ENCODE measurements around the gene MS4A8.

Gene MS4A8

DNA sequence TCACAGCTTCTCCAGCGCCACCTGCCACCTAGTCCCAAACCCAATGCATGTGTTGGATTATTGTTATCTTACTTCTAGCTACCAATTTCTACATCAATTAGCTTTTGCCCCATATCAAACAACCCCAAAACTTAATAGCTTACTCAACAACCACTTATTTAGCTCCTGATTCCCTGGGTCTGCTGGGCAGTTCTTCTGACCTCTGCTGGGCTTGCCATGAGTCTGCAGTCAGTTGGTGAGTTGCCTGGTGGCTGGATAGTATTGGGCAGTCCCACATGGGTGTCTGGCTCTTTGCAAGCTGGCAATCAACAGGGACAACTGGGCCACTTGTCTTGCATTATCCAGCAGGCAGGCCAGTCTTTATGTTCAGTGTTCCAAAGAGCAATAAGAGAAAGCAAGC lies 43.6 kb downstream of the MS4A8 start:
- TF ChIP-seq CREB1 (IDR thresholded peaks at IDR 0.05; ENCODE audit: low read depth) (no peak), EGR1 (IDR thresholded peaks at IDR 0.05) (no peak), TEAD4 (IDR thresholded peaks at IDR 0.05) (no peak), RAD21 (IDR thresholded peaks at IDR 0.05; ENCODE audit: low read depth) (no peak), MAX (IDR thresholded peaks at IDR 0.05) (no peak), TCF12 (IDR thresholded peaks at IDR 0.05; ENCODE audit: low read depth) (no peak), EP300 (IDR thresholded peaks at IDR 0.05; ENCODE audit: borderline replicate concordance) (no peak), ZBTB7A (IDR thresholded peaks at IDR 0.05; ENCODE audit: low read depth) (no peak)
- TF ChIP-seq, protein P1, sequence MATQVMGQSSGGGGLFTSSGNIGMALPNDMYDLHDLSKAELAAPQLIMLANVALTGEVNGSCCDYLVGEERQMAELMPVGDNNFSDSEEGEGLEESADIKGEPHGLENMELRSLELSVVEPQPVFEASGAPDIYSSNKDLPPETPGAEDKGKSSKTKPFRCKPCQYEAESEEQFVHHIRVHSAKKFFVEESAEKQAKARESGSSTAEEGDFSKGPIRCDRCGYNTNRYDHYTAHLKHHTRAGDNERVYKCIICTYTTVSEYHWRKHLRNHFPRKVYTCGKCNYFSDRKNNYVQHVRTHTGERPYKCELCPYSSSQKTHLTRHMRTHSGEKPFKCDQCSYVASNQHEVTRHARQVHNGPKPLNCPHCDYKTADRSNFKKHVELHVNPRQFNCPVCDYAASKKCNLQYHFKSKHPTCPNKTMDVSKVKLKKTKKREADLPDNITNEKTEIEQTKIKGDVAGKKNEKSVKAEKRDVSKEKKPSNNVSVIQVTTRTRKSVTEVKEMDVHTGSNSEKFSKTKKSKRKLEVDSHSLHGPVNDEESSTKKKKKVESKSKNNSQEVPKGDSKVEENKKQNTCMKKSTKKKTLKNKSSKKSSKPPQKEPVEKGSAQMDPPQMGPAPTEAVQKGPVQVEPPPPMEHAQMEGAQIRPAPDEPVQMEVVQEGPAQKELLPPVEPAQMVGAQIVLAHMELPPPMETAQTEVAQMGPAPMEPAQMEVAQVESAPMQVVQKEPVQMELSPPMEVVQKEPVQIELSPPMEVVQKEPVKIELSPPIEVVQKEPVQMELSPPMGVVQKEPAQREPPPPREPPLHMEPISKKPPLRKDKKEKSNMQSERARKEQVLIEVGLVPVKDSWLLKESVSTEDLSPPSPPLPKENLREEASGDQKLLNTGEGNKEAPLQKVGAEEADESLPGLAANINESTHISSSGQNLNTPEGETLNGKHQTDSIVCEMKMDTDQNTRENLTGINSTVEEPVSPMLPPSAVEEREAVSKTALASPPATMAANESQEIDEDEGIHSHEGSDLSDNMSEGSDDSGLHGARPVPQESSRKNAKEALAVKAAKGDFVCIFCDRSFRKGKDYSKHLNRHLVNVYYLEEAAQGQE (IDR thresholded peaks at IDR 0.05; ENCODE audit: low read depth): no peak

GRCh38 chr11:60744114-60744513 lies 44.7 kb downstream of the MS4A8 start:
- TF ChIP-seq EP300 (IDR thresholded peaks at IDR 0.05; ENCODE audit: borderline replicate concordance) (no peak), TAF1 (IDR thresholded peaks at IDR 0.05; ENCODE audit: low read depth) (no peak), NFIC (IDR thresholded peaks at IDR 0.05) (no peak), EGR1 (IDR thresholded peaks at IDR 0.05) (no peak), YY1 (IDR thresholded peaks at IDR 0.05; ENCODE audit: low read depth) (no peak), MAX (IDR thresholded peaks at IDR 0.05) (no peak), TEAD4 (IDR thresholded peaks at IDR 0.05) (no peak), TCF12 (IDR thresholded peaks at IDR 0.05; ENCODE audit: low read depth) (no peak), ZBTB7A (IDR thresholded peaks at IDR 0.05; ENCODE audit: low read depth) (no peak), FOXM1 (IDR thresholded peaks at IDR 0.05; ENCODE audit: borderline replicate concordance, low read depth) (no peak), CEBPB (IDR thresholded peaks at IDR 0.05) (no peak), CREB1 (IDR thresholded peaks at IDR 0.05; ENCODE audit: low read depth) (no peak), RAD21 (IDR thresholded peaks at IDR 0.05; ENCODE audit: low read depth) (no peak)
- TF ChIP-seq, protein P1 (IDR thresholded peaks at IDR 0.05; ENCODE audit: low read depth): no peak
- TF ChIP-seq, protein P2, sequence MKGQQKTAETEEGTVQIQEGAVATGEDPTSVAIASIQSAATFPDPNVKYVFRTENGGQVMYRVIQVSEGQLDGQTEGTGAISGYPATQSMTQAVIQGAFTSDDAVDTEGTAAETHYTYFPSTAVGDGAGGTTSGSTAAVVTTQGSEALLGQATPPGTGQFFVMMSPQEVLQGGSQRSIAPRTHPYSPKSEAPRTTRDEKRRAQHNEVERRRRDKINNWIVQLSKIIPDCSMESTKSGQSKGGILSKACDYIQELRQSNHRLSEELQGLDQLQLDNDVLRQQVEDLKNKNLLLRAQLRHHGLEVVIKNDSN (IDR thresholded peaks at IDR 0.05): no peak

DNA sequence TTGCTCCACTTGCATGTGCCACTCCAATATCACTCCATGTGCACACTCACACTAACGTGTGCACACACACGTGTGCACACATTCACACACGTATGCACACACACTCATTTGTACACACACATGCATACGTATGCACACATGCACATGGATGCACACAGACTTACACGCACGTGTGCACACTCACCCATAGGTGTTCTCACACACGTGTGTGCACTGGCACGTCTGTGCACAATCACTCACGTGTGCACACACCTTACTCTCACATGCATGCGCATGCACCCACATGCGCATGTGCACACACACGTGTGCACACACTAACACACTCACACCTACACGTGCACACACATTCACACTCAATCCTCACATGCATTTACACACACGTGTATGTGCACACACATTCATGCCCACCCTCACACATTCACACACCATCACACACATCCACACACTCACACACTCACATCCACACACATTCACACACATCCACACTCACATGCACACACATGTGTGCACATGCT lies 48.0 kb downstream of the MS4A8 start:
- TF ChIP-seq EP300 (IDR thresholded peaks at IDR 0.05; ENCODE audit: borderline replicate concordance): no peak
- no peak for TF ChIP-seq TCF12 (IDR thresholded peaks at IDR 0.05; ENCODE audit: low read depth)
- no peak for TF ChIP-seq EGR1 (IDR thresholded peaks at IDR 0.05)
- no peak for TF ChIP-seq TEAD4 (IDR thresholded peaks at IDR 0.05)
- no peak for TF ChIP-seq NFIC (IDR thresholded peaks at IDR 0.05)
- no peak for TF ChIP-seq TAF1 (IDR thresholded peaks at IDR 0.05; ENCODE audit: low read depth)
- no peak for TF ChIP-seq CREB1 (IDR thresholded peaks at IDR 0.05; ENCODE audit: low read depth)
- TF ChIP-seq, protein P2 (IDR thresholded peaks at IDR 0.05): no peak
- no peak for TF ChIP-seq FOXM1 (IDR thresholded peaks at IDR 0.05; ENCODE audit: borderline replicate concordance, low read depth)
- TF ChIP-seq, protein P1 (IDR thresholded peaks at IDR 0.05; ENCODE audit: low read depth): no peak
- no peak for TF ChIP-seq YY1 (IDR thresholded peaks at IDR 0.05; ENCODE audit: low read depth)
- no peak for TF ChIP-seq ZBTB7A (IDR thresholded peaks at IDR 0.05; ENCODE audit: low read depth)
- TF ChIP-seq CEBPB (IDR thresholded peaks at IDR 0.05): no peak
- no peak for TF ChIP-seq RAD21 (IDR thresholded peaks at IDR 0.05; ENCODE audit: low read depth)
- no peak for TF ChIP-seq MAX (IDR thresholded peaks at IDR 0.05)

GRCh38 chr11:60748225-60748624 lies 48.8 kb downstream of the MS4A8 start:
- TF ChIP-seq TAF1 (IDR thresholded peaks at IDR 0.05; ENCODE audit: low read depth) (no peak), NFIC (IDR thresholded peaks at IDR 0.05) (no peak), CREB1 (IDR thresholded peaks at IDR 0.05; ENCODE audit: low read depth) (no peak), ZBTB7A (IDR thresholded peaks at IDR 0.05; ENCODE audit: low read depth) (no peak), RAD21 (IDR thresholded peaks at IDR 0.05; ENCODE audit: low read depth) (no peak), TCF12 (IDR thresholded peaks at IDR 0.05; ENCODE audit: low read depth) (no peak), FOXM1 (IDR thresholded peaks at IDR 0.05; ENCODE audit: borderline replicate concordance, low read depth) (no peak), YY1 (IDR thresholded peaks at IDR 0.05; ENCODE audit: low read depth) (no peak), EP300 (IDR thresholded peaks at IDR 0.05; ENCODE audit: borderline replicate concordance) (no peak), EGR1 (IDR thresholded peaks at IDR 0.05) (no peak), MAX (IDR thresholded peaks at IDR 0.05) (no peak), TEAD4 (IDR thresholded peaks at IDR 0.05) (no peak), CEBPB (IDR thresholded peaks at IDR 0.05) (no peak)
- TF ChIP-seq, protein P2 (IDR thresholded peaks at IDR 0.05): no peak
- TF ChIP-seq, protein P1 (IDR thresholded peaks at IDR 0.05; ENCODE audit: low read depth): no peak

All from Ishikawa (cell line).